GM13977 (cell line): ENCODE data around the gene RFX1.
"Not testable (repeated sequence)": the region's sequence is repeated elsewhere in the genome, so short reads cannot be mapped to it uniquely, and the experiment has no call there.

Source experiments
- DNase-seq: peaks from one replicate; pipeline ENCODE4 v3.0.0; 2012; ENCODE audit warnings: low spot score
- in situ Hi-C: fragments of 300-500 bp; cut with MboI; formaldehyde crosslinking; loops from one replicate; pipeline ENCODE4 v1.12.0; 2022; ENCODE audit warnings: low sequenced_read_pairs, low pct_unique_long_range_greater_than_20kb, mixed read lengths, inconsistent platforms; ENCODE audit not compliant: unreplicated experiment
- TF ChIP-seq, protein P1 (sequence below): IDR thresholded peaks from 2 replicates; pipeline ENCODE4 v1.5.1; 2012; ENCODE audit warnings: mild to moderate bottlenecking, control low read depth; ENCODE audit not compliant: insufficient read depth; ENCODE audit errors: extremely low read depth, missing control alignments

RFX1 gene

DNA sequence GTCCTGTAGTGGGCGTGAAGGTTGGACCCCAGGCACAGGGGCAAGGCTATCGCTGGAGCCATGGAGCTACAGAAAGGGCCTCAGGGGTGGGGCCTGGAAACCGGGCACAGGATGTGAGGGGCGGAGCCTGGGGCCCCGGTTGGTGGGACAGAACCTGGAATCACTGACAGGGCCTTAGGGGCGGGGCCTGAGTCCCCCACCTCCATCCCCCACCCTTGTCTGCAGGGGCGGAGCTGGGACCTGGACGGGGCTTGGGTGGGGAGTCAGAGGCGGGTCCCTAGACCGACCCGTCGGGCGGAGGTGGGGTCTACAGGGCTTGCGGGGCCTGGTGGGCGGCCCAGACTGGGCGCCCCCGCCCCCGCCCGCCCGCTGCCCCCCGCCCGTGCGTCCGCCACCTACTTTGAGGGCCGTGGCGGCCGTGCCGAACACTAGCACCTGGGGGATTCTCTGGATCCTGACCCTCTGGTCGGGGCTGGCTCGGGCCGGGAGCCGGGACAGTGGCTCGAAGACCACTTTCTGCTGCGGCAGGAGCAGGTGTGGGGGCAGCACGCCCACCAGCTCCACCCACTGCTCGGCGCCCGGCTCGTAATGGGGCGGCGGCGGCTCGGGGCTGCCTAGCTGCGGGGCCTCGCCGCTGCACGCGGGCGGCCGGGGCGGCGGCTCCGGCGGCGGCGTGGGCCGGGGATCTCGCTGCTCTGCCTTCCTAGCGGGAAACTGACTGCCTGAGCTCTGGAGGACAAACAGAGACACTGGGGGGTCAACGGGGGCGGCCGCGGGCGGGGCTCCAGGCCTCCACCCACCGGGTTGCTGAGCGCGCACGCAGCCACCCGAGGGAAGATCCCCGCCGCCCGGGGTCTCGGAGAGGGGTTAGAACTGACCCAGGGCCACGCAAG, 27.5 kb downstream of the RFX1 start:
- in situ Hi-C loops = no loop called here
- DNase-seq = no peak
- TF ChIP-seq, protein P1, sequence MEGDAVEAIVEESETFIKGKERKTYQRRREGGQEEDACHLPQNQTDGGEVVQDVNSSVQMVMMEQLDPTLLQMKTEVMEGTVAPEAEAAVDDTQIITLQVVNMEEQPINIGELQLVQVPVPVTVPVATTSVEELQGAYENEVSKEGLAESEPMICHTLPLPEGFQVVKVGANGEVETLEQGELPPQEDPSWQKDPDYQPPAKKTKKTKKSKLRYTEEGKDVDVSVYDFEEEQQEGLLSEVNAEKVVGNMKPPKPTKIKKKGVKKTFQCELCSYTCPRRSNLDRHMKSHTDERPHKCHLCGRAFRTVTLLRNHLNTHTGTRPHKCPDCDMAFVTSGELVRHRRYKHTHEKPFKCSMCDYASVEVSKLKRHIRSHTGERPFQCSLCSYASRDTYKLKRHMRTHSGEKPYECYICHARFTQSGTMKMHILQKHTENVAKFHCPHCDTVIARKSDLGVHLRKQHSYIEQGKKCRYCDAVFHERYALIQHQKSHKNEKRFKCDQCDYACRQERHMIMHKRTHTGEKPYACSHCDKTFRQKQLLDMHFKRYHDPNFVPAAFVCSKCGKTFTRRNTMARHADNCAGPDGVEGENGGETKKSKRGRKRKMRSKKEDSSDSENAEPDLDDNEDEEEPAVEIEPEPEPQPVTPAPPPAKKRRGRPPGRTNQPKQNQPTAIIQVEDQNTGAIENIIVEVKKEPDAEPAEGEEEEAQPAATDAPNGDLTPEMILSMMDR = no peak

DNA sequence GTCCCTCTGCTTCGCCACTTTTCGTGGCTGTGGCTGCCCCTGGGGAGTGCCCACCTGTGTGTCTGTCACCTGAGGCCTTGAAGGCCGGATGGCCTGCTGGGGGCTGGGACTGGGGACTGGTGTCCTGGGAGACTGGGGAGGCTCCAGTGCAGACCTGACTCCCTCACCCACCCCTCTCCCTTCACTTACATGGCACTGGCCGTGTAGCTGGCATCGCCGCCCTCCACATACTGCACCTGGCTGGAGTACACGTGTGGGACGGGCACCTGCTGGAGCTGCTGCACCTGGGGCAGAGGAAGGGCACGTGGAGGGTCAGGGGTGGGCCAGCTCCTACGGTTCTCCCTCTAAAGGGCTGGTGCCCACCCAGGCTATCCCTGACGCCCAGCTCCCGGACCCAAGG, 28.3 kb downstream of the RFX1 start:
- DNase-seq = no peak
- in situ Hi-C loops = no loop called here
- TF ChIP-seq, protein P1 = no peak

DNA sequence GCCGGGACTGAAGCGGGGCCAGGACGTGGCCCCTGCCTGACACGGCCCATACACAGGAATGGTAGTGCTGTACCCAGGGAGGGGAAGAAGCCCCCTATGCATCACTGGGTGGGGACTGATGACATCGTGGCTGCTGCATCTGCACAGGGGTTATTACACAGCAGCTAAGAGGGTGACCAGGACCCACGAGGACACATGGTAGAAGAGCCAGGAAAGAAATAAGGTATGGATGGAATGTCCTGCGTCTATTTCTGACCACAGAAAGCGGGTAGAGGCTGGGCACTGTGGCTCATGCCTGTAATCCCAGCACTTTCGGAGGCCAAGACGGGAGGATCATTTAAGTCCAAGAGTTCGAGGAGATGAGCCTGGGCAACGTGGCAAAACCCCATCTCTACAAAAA, 29.7 kb downstream of the RFX1 start:
- in situ Hi-C loops = no loop called here
- DNase-seq = no peak
- TF ChIP-seq, protein P1 = no peak

DNA sequence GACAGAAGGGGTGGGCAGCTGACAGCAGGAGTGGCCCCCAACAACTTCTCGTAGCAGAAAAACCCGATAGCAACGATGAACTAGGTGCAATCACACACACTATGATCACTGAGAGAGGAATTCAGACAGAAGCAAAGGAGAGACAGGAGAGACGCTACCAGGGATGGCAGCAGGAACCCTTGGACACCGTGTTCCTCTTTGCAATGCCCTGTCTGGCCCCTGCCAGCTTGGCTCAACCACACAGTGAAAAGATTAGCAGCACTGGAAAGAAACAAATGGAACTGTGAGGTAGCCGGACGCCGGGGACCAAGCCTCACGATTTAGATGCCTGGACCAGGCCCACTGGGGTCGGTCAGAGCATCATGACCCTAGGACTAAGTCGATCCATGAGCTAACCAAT, 30.2 kb downstream of the RFX1 start:
- DNase-seq = no peak
- TF ChIP-seq, protein P1 = no peak
- in situ Hi-C loops = no loop called here

DNA sequence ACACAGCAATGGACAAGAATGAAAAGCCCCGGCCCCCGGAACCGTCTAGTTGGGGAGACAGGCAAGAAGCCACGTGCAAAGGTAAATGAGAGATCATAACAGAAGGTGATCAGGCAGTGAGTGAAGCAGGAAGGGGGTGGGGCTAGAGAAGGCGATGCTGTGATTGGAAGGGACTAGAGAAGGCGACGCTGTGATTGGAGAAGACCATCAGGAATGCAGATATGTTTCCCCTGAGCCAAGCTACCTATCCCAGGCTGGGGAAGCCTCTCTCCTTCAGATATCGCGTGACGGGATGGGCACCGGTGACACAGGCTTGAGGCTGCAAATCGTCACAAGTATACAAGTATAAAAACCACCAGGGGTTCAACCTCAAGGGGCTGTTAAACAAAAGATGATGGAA, 32.0 kb downstream of the RFX1 start:
- in situ Hi-C loops = no loop called here
- TF ChIP-seq, protein P1 = no peak
- DNase-seq = no peak

DNA sequence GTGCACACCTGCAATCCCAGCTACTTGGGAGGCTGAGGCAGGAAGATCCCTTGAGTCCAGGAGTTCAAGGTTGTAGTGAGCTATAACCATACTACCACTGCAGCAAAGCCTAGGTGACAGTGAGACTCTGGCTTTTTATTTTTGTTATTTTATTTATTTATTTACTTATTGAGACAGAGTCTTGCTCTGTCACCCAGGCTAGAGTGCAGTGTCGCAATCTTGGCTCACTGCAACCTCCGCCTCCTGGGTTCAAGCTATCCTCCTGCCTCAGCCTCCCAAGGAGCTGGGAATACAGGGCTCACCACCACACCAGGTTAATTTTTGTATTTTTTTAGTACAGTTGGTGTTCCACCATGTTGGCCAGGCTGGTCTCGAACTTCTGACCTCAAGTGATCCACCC, 32.6 kb downstream of the RFX1 start:
- in situ Hi-C loops, DNase-seq: not testable (repeated sequence)

DNA sequence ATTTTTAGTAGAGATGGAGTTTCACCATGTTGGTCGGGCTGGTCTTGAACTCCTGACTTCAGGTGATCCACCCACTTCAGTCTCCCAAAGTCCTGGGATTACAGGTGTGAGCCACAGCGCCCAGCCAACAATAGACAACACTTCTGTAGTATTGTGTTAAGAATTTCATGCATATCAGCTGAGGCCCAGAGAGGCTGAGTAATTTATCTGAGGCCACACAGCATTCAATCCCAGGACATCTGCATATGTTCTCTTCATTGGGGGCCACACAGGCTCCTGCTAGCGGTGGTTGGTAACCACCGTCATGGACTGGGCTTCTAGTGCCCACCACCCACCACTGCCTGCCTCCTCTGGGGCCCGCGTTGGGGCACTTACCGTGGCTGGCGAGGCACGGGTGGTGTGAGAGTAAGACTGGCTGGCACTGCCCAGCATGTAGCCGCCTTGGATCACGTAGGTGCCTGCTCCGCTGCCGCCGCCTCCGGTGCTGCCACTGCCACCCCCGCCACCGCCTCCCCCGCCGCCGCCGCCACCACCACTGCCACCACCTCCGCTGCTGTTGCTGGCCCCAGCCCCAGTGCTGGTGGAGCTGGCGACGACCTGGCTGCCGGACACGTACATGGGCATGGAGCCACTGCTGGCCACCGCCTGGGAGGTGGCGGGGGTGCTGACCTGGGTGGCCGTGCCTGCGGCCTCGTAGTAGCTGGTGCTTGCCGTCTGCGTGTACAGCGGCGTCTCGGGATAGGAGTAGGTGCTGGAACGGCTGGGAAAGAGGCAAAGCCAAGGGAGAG, 33.6 kb downstream of the RFX1 start:
- in situ Hi-C loops = no loop called here
- TF ChIP-seq, protein P1 = no peak
- no peak for DNase-seq

DNA sequence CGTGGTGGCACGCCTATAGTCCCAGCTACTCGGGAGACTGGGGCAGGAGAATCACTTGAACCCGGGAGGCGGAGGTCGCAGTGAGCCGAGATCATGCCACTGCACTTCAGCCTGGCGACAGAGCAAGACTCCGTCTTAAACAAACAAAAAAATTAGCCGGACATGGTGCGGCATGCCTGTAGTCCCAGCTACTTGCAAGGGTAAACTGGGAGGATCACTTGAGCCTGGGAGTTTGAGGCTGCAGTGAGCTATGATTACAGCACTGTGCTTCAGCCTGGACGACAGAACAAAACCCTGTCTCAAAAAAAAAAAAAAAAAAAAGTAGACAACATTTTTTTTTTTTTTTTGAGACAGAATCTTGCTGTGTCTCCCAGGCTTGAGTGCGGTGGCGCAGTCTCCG, 34.3 kb downstream of the RFX1 start:
- in situ Hi-C loops, DNase-seq: not testable (repeated sequence)
